Kidney epithelial cell (primary cell): ENCODE results near the gene RIC3. TPM values are rescaled to one million over a fixed set of nuclear protein-coding genes. Genes with fewer than 3 reads are reported as not detected.

Experiments
- DNase-seq: peaks from one replicate; pipeline ENCODE4 v3.0.0-alpha.2; 2010; ENCODE audit warnings: low read depth
- H3K27me3 ChIP-seq: 2 replicates; pipeline ENCODE4 v1.6.0; 2011; ENCODE audit warnings: low read length; ENCODE audit not compliant: control insufficient read depth, insufficient read depth
- H3K36me3 ChIP-seq: 2 replicates; pipeline ENCODE4 v1.5.1; 2011; ENCODE audit warnings: low read length; ENCODE audit not compliant: control insufficient read depth, insufficient read depth
- H3K4me3 ChIP-seq: 2 replicates; pipeline ENCODE4 v1.5.1; 2011; ENCODE audit warnings: low read depth, mild to moderate bottlenecking, control low read depth, low read length
- total RNA-seq: library from RNA; depleted of rRNA; stranded (reverse); fragments of >200 nt; gene quantifications from 2 replicates; pipeline ENCODE4 v1.2.3, GENCODE V29; 2015
- TF ChIP-seq, protein P1 (sequence below): IDR thresholded peaks from 2 replicates; pipeline ENCODE4 v1.5.1; 2011; ENCODE audit warnings: mild to moderate bottlenecking, moderate library complexity, low read length, control low read depth, inconsistent platforms; ENCODE audit not compliant: insufficient read depth, poor library complexity, severe bottlenecking

RIC3 gene
- total RNA-seq, 1 donor from 2014 or later: 19.5 TPM

DNA sequence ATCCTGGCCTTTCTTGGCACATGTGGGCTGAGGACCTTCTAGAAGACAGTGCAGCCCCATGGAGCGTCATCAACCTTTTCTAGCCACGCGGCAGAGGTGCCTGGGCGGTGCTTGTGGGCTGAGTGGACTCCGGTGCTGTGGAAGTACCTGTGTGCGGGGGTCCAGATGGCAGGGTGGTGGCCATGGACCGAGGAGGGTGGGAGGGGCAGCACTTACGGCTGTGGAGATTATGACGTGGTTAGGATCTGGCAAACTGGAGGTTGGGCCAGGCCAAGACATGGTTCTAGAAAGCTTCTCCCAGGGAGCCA, 85.8 kb downstream of the RIC3 start:
- Histone ChIP-seq H3K4me3 (no peak overlapping the region), H3K36me3 (no peaks in the 10 kb centered on the region), H3K27me3 (peaks cover 36% of the 10 kb centered on the region)
- DNase-seq: no peak
- TF ChIP-seq, protein P1, sequence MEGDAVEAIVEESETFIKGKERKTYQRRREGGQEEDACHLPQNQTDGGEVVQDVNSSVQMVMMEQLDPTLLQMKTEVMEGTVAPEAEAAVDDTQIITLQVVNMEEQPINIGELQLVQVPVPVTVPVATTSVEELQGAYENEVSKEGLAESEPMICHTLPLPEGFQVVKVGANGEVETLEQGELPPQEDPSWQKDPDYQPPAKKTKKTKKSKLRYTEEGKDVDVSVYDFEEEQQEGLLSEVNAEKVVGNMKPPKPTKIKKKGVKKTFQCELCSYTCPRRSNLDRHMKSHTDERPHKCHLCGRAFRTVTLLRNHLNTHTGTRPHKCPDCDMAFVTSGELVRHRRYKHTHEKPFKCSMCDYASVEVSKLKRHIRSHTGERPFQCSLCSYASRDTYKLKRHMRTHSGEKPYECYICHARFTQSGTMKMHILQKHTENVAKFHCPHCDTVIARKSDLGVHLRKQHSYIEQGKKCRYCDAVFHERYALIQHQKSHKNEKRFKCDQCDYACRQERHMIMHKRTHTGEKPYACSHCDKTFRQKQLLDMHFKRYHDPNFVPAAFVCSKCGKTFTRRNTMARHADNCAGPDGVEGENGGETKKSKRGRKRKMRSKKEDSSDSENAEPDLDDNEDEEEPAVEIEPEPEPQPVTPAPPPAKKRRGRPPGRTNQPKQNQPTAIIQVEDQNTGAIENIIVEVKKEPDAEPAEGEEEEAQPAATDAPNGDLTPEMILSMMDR: no peak

DNA sequence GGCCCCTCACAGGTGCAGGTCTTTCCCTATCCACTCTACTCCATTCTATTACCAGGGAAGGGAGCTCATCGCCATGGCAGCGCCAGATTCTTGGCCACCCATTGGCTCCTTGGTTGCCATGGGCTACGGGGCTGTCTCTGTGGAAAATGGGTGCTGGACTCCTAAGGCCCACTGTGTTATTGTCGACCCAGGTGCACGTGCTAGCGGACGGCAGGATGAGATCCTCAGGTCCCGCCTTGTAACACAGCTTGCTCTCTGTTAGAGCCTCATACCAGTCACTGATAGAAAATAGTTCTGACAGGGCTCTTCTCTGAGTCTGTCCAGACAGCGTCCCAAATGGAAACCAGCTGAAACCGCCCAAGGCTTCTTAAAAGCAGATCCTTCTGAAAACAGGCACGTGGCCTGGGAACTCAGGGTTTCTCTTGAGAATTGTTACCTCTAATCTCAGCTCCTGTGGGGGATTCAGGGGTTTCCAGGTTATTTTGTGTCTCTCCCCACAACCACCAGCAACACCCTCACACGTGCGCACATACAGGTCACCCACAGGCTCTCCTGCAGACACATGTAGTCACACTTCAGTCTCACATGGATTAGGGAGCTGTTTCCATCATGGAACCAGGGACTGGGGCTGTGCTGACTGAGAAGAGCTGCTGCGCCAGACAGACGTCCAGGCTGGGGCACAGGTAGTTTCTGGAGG, 86.3 kb downstream of the RIC3 start:
- peaks cover 36% of the 10 kb centered on the region for H3K27me3 ChIP-seq
- no peaks in the 10 kb centered on the region for H3K36me3 ChIP-seq
- H3K4me3 ChIP-seq: no peak overlapping the region
- no peak for DNase-seq
- TF ChIP-seq, protein P1: no peak

DNA sequence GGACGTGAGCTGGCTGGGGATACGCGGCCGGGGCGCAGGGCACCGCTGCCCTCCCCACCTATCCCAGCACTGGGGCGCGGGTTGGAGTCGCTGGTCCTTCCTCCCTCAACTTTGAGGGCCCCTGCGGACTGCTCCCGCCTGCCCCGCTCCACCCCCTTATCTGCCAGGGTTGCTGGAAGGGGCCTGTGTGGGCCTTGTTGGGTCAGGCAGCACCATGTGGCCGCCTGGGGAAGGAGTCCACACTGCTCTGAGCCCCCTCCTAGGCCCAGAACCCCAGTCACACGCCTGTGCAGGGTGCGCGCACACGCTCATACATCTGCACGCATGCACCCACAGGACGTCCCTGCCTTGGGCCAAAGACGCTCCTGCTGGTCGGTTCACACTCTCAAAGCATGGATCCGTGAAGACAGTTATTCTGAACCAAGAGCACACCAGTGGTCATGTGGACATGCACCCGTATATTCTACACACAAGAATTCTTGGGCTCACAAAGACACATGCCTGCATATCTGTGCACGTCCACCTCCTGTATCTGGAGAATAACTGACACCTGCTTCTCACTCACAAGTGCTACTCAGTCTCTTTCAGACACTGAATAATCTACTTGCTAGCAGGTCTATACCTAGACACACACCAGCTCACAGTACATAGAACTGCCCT, 87.1 kb downstream of the RIC3 start:
- H3K4me3 ChIP-seq: peak overlapping the region; percentile 35
- TF ChIP-seq, protein P1: no peak
- no peaks in the 10 kb centered on the region for H3K36me3 ChIP-seq
- peaks cover 36% of the 10 kb centered on the region for H3K27me3 ChIP-seq
- no peak for DNase-seq

DNA sequence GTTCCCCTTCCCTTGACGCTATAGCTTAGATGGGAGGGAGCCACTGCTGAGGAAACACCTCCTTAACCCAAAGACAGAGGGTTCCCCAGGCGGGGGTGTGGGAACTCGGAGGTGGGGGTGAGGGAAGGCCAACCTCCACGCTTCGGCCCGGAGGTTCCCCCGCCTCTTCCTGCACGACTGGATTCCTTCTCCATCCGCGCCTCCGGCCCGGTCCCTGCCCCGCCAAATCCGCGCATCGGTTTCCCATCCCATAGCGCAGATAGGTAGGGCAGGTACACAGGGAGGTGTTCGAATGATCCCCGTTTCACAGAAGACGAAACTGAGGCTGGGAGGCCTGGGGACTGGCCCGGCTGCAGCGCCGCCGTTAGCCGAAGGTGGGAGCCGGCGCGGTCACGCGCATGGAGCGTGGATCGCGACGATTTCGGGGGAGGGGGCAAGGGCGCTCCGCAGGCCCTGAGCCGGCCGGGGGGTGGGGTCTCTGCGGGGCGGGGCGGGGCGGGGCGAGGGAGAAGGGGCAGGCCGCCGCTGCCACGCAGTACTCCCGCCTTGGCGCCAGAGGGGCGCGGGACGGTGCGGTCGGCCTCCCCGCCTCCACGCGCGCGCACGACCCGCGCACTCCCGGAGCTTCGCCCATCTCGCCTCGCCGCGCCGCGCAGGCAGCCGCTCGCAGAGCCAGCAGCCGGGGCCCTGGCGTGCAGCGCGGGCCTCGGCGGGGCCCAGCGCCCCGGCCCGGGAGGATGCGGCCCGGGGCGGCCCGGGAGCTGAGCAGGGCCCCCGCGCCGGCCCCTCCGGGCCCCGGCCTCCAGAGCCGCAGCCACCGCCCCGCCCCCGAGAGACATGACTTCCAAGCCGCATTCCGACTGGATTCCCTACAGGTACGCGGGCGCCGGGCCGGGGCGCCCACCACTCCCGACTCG, 87.9 kb downstream of the RIC3 start, which contains the start of gene TUB:
Gene TUB (plus strand): TSS at position 538 of the 917 bp plus-strand sequence. CDS start 300 bp downstream, at position 838.
- peak within 1 kb of the TSS; percentile 35 for H3K4me3 ChIP-seq
- TF ChIP-seq, protein P1: no peak
- DNase-seq: no peak
- no peaks in the 10 kb centered on the region for H3K36me3 ChIP-seq
- H3K27me3 ChIP-seq: peaks cover 35% of the 10 kb centered on the region

DNA sequence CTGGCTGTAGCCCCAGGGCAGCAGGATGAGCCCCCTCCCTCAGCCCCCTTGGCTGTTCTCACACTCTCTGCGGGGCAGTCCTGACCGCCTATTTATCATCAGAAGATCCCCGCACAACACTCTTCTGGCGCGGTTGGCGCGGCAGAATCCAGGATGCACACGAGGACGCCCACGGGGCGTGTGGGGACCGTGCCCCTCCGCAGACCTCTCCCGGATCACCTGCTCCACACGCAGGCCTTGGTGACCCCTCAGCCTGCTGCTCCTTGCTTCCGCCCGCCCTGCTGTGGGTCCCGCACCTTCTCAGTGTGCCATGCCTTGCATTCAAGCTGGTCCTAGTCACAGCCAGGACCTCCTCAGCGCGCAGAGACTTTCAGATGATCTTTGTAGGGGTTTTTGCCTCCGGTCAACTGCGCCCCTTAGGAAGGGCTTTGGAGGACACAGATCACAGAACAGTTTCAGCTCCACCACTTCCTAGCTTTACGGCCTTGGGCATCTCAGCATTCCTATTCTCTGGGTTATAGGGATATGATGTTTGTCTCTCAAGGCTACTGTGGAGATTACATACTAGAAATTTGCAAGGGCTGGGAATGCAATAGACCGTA, 88.7 kb downstream of the RIC3 start:
- no peak for DNase-seq
- H3K27me3 ChIP-seq: peaks cover 29% of the 10 kb centered on the region
- H3K36me3 ChIP-seq: no peaks in the 10 kb centered on the region
- TF ChIP-seq, protein P1: no peak
- no peak overlapping the region for H3K4me3 ChIP-seq
